Colonic mucosa (tissue), 4 donors: ENCODE data around the gene PAPOLB. TPM values are rescaled to one million over a fixed set of nuclear protein-coding genes. Genes with fewer than 3 reads are reported as not detected.
"Not testable (repeated sequence)": the region's sequence is repeated elsewhere in the genome, so short reads cannot be mapped to it uniquely, and the experiment has no call there.

Experiments
- DNase-seq: peaks from one replicate; pipeline ENCODE4 v3.0.0-alpha.2; 2020
- H3K27ac ChIP-seq: fragments of 200-600 bp; one replicate; pipeline ENCODE4 v1.8.0; 2021
- H3K27me3 ChIP-seq: fragments of 200-600 bp; one replicate; pipeline ENCODE4 v1.8.0; 2021
- H3K36me3 ChIP-seq: fragments of 200-600 bp; one replicate; pipeline ENCODE4 v1.8.0; 2021
- H3K4me1 ChIP-seq: fragments of 200-600 bp; one replicate; pipeline ENCODE4 v1.8.0; 2021; ENCODE audit warnings: mild to moderate bottlenecking
- H3K4me3 ChIP-seq: fragments of 200-600 bp; one replicate; pipeline ENCODE4 v1.8.0; 2021
- H3K9ac ChIP-seq, 2 donors: one replicate each; pipeline ENCODE4 v1.7.0; 2013; ENCODE audit warnings: control low read depth in 2 of 2, low read depth in 2 of 2, low read length in 2 of 2
- H3K9me3 ChIP-seq: fragments of 200-600 bp; one replicate; pipeline ENCODE4 v1.8.0; 2021
- intact Hi-C: fragments of 100-400 bp; cut with DNase I; formaldehyde crosslinking; loops from one replicate; pipeline ENCODE4 v1.14.1; 2022
- total RNA-seq, 2 donors: library from RNA; stranded (reverse); fragmentation: NEBNext Ultra II Directional in 1 of 2; extraction: Animal tissue kit (Norgen Biotek cat#: 25700) in 1 of 2; gene quantifications; one replicate each; pipeline ENCODE4 v1.2.1, GENCODE V29; 2021
- TF ChIP-seq, protein P1 (sequence below): fragments of 200-600 bp; IDR thresholded peaks from one replicate; pipeline ENCODE4 v1.8.0; 2022; ENCODE audit warnings: antibody characterized with exemption, mild to moderate bottlenecking
- donor health status: healthy.
- donor health status: DM: no; HTN: no; CAD: no.
- donor health status: DM: no; HTN: no; CAD: no.

The PAPOLB gene
- total RNA-seq, 2 donors from 2014 or later = 0.05 TPM; not detected in 1

GRCh38 chr7:4895766-4896165 is 33.9 kb upstream of the PAPOLB start:
- no peak for DNase-seq
- Histone ChIP-seq H3K9ac (no peak overlapping the region), H3K27ac (no peak overlapping the region), H3K36me3 (no peaks in the 10 kb centered on the region), H3K4me1 (no peaks in the 10 kb centered on the region), H3K4me3 (no peak overlapping the region), H3K27me3 (no peaks in the 10 kb centered on the region), H3K9me3 (no peaks in the 10 kb centered on the region)
- intact Hi-C loops = no loop called here
- TF ChIP-seq, protein P1, sequence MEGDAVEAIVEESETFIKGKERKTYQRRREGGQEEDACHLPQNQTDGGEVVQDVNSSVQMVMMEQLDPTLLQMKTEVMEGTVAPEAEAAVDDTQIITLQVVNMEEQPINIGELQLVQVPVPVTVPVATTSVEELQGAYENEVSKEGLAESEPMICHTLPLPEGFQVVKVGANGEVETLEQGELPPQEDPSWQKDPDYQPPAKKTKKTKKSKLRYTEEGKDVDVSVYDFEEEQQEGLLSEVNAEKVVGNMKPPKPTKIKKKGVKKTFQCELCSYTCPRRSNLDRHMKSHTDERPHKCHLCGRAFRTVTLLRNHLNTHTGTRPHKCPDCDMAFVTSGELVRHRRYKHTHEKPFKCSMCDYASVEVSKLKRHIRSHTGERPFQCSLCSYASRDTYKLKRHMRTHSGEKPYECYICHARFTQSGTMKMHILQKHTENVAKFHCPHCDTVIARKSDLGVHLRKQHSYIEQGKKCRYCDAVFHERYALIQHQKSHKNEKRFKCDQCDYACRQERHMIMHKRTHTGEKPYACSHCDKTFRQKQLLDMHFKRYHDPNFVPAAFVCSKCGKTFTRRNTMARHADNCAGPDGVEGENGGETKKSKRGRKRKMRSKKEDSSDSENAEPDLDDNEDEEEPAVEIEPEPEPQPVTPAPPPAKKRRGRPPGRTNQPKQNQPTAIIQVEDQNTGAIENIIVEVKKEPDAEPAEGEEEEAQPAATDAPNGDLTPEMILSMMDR = no peak

GRCh38 chr7:4894482-4894881 is 32.7 kb upstream of the PAPOLB start:
- no peak overlapping the region for H3K4me3 ChIP-seq
- TF ChIP-seq, protein P1 = no peak
- no peaks in the 10 kb centered on the region for H3K36me3 ChIP-seq
- H3K27ac ChIP-seq = no peak overlapping the region
- no peaks in the 10 kb centered on the region for H3K4me1 ChIP-seq
- H3K27me3 ChIP-seq = no peaks in the 10 kb centered on the region
- DNase-seq = no peak
- intact Hi-C loops = no loop called here
- no peak overlapping the region for H3K9ac ChIP-seq
- H3K9me3 ChIP-seq = no peaks in the 10 kb centered on the region

DNA sequence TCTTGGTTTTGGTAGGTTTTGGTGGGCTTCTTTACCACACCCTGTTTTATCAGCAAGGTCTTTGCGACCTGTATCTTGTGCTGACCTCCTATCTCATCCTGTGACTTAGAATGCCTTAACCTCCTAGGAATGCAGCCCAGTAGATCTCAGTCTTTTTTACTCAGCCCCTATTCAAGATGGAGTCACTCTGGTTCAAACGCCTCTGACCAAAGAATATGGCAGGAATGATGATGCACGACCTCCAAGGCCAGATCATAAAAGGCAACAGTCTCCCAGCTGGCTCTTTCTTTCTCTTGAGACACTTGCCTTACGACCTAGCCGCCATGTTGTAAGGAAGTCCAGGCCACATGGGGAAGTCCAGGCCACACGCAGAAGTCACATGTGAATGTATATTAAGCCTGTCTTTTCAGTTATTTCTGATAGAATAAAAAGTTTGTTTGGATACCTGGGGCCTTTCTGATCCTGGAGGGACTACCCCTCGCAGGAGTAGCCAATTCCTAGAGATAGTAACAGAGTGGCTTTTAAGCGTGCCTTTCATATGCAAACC is 32.2 kb upstream of the PAPOLB start:
- Histone ChIP-seq H3K36me3 (no peaks in the 10 kb centered on the region), H3K9ac (no peak overlapping the region), H3K27me3 (no peaks in the 10 kb centered on the region), H3K9me3 (no peaks in the 10 kb centered on the region), H3K27ac (no peak overlapping the region), H3K4me3 (no peak overlapping the region), H3K4me1 (no peaks in the 10 kb centered on the region)
- TF ChIP-seq, protein P1 = no peak
- no peak for DNase-seq
- intact Hi-C loops = no loop called here

GRCh38 chr7:4893188-4893587 is 31.4 kb upstream of the PAPOLB start:
- intact Hi-C loops, H3K4me1 ChIP-seq, H3K9ac ChIP-seq, H3K36me3 ChIP-seq, DNase-seq, H3K4me3 ChIP-seq, H3K27ac ChIP-seq, H3K27me3 ChIP-seq, H3K9me3 ChIP-seq: not testable (repeated sequence)

- H3K9me3 ChIP-seq, H3K4me3 ChIP-seq, H3K27ac ChIP-seq, H3K9ac ChIP-seq, H3K27me3 ChIP-seq, H3K4me1 ChIP-seq, H3K36me3 ChIP-seq, DNase-seq, intact Hi-C loops: not testable (repeated sequence)
Observed at GRCh38 chr7:4891522-4891921, 29.7 kb upstream of the PAPOLB start.

DNA sequence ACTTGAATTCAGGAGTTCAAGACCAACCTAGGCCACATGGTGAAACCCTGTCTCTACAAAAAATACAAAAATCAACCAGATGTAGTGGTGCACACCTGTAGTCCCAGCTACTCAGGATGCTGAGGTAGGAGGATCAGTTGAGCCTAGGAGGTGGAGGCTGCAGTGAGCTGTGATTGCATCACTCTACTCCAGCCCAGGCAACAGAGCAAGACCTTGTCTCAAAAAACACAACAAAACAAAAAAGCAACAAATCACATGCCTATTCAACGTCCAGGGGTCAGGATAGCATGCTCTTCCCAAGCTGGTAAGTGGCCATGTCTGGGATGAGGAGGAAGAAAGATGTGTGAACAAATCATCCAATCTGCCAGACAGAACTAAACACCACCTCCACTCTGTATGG is 27.9 kb upstream of the PAPOLB start:
- no peaks in the 10 kb centered on the region for H3K9me3 ChIP-seq
- no peaks in the 10 kb centered on the region for H3K4me1 ChIP-seq
- intact Hi-C loops = loop anchor here (10.0 kb wide), 1 partner anchor 95 kb away; no protein-coding TSS in a partner anchor
- no peak overlapping the region for H3K4me3 ChIP-seq
- no peaks in the 10 kb centered on the region for H3K36me3 ChIP-seq
- H3K27ac ChIP-seq = no peak overlapping the region
- no peak overlapping the region for H3K9ac ChIP-seq
- no peak for DNase-seq
- TF ChIP-seq, protein P1 = no peak
- H3K27me3 ChIP-seq = no peaks in the 10 kb centered on the region
